ENCODE data around the gene TEX14.
A peak's percentile ranks its signal among the peaks of the same experiment; 100 is the strongest.

TEX14 gene

GRCh38 chr17:58648236-58648635, 43.6 kb downstream of the TEX14 start:
- no peak for DNase-seq (ENCODE audit: low read depth in 2 of 2)

- DNase-seq (ENCODE audit: low read depth in 2 of 2), result no peak
Observed at GRCh38 chr17:58643147-58643546, 48.7 kb downstream of the TEX14 start.

GRCh38 chr17:58641887-58642311, 49.9 kb downstream of the TEX14 start:
- DNase-seq (ENCODE audit: low read depth in 2 of 2), result no peak

- DNase-seq (ENCODE audit: low read depth in 2 of 2), result no peak
Observed at GRCh38 chr17:58640202-58640601, 51.6 kb downstream of the TEX14 start.

GRCh38 chr17:58639681-58640080, 52.2 kb downstream of the TEX14 start:
- DNase-seq (ENCODE audit: low read depth in 2 of 2), result no peak

GRCh38 chr17:58637011-58637570, 54.8 kb downstream of the TEX14 start:
- DNase-seq (ENCODE audit: low read depth in 2 of 2), result no peak

GRCh38 chr17:58632324-58633314, 59.2 kb downstream of the TEX14 start:
- no peak for DNase-seq (ENCODE audit: low read depth in 2 of 2)

- DNase-seq (ENCODE audit: low read depth in 2 of 2), result peak; percentile 90 to 93
Observed at GRCh38 chr17:58631523-58632323, 60.1 kb downstream of the TEX14 start.

- DNase-seq (ENCODE audit: low read depth in 2 of 2), result peak in 1 of 2 donors; percentile 13
Observed at GRCh38 chr17:58630883-58631522, 60.8 kb downstream of the TEX14 start.

GRCh38 chr17:58626905-58627304, 64.9 kb downstream of the TEX14 start:
- DNase-seq (ENCODE audit: low read depth in 2 of 2), result no peak

- no peak for DNase-seq (ENCODE audit: low read depth in 2 of 2)
Observed at GRCh38 chr17:58624751-58625150, 67.1 kb downstream of the TEX14 start.

GRCh38 chr17:58621174-58621573, 70.7 kb downstream of the TEX14 start:
- DNase-seq (ENCODE audit: low read depth in 2 of 2), result no peak

- no peak for DNase-seq (ENCODE audit: low read depth in 2 of 2)
Observed at GRCh38 chr17:58618336-58618735, 73.5 kb downstream of the TEX14 start.

- no peak for DNase-seq (ENCODE audit: low read depth in 2 of 2)
Observed at GRCh38 chr17:58617563-58617962, 74.3 kb downstream of the TEX14 start.

- DNase-seq (ENCODE audit: low read depth in 2 of 2), result no peak
Observed at GRCh38 chr17:58615768-58616659, 75.8 kb downstream of the TEX14 start.

- DNase-seq (ENCODE audit: low read depth in 2 of 2), result no peak
Observed at GRCh38 chr17:58614859-58615459, 76.9 kb downstream of the TEX14 start.

GRCh38 chr17:58611331-58611730, 80.5 kb downstream of the TEX14 start:
- no peak for DNase-seq (ENCODE audit: low read depth in 2 of 2)

GRCh38 chr17:58606934-58607333, 84.9 kb downstream of the TEX14 start:
- DNase-seq (ENCODE audit: low read depth in 2 of 2), result no peak

- DNase-seq (ENCODE audit: low read depth in 2 of 2), result no peak
Observed at GRCh38 chr17:58605986-58606385, 85.9 kb downstream of the TEX14 start.

- DNase-seq (ENCODE audit: low read depth in 2 of 2), result no peak
Observed at GRCh38 chr17:58605470-58605869, 86.4 kb downstream of the TEX14 start.

Data from stimulated activated CD8-positive, alpha-beta memory T cell treated with anti-CD3 and anti-CD28 coated beads, Interleukin-7, amount 100 ng/mL, for 1 hour (primary cell).